H9 (cell line): ENCODE results near the gene RNF227. TPM values are rescaled to one million over a fixed set of nuclear protein-coding genes. Genes with fewer than 3 reads are reported as not detected.

Experiments
- DNase-seq: peaks from one replicate; pipeline ENCODE4 v3.0.0-alpha.2; 2017
- H2AFZ ChIP-seq: one replicate; pipeline ENCODE4 v1.6.1; 2013; ENCODE audit warnings: mild to moderate bottlenecking, low read length, control low read depth, moderate library complexity
- H2AK5ac ChIP-seq: 2 replicates; pipeline ENCODE4 v1.6.1; 2013; ENCODE audit warnings: low read length, control low read depth, mixed read lengths; ENCODE audit not compliant: insufficient read length
- H2BK120ac ChIP-seq: one replicate; pipeline ENCODE4 v1.6.1; 2013; ENCODE audit warnings: low read depth, mild to moderate bottlenecking, low read length, control low read depth, inconsistent platforms; ENCODE audit not compliant: poor library complexity, severe bottlenecking
- H2BK12ac ChIP-seq: 2 replicates; pipeline ENCODE4 v1.6.1; 2013; ENCODE audit warnings: low read length, control low read depth, mixed read lengths, low read depth; ENCODE audit not compliant: insufficient read length
- H2BK15ac ChIP-seq: 2 replicates; pipeline ENCODE4 v1.6.1; 2013; ENCODE audit warnings: low read depth, low read length, control low read depth
- H2BK20ac ChIP-seq: one replicate; pipeline ENCODE4 v1.6.1; 2013; ENCODE audit warnings: low read depth, mild to moderate bottlenecking, low read length, control low read depth, inconsistent platforms; ENCODE audit not compliant: poor library complexity, severe bottlenecking
- H2BK5ac ChIP-seq: 2 replicates; pipeline ENCODE4 v1.6.1; 2013; ENCODE audit warnings: low read length, control low read depth, mixed read lengths; ENCODE audit not compliant: insufficient read length
- H3K14ac ChIP-seq: 2 replicates; pipeline ENCODE4 v1.6.1; 2013; ENCODE audit warnings: low read length, control low read depth; ENCODE audit not compliant: insufficient read depth
- H3K18ac ChIP-seq: 2 replicates; pipeline ENCODE4 v1.6.1; 2013; ENCODE audit warnings: low read depth, mild to moderate bottlenecking, mixed read lengths, low read length, control low read depth; ENCODE audit not compliant: insufficient read length
- H3K23ac ChIP-seq: 2 replicates; pipeline ENCODE4 v1.6.1; 2013; ENCODE audit warnings: low read length, control low read depth, mixed read lengths, low read depth; ENCODE audit not compliant: insufficient read length
- H3K23me2 ChIP-seq: 2 replicates; pipeline ENCODE4 v1.6.1; 2013; ENCODE audit warnings: low read depth, mild to moderate bottlenecking, mixed read lengths, low read length, control low read depth; ENCODE audit not compliant: insufficient read length, poor library complexity, severe bottlenecking
- H3K27ac ChIP-seq: 2 replicates; pipeline ENCODE4 v1.5.1; 2013; ENCODE audit warnings: low read length, control low read depth, mixed read lengths, low read depth; ENCODE audit not compliant: insufficient read length
- H3K27me3 ChIP-seq: 2 replicates; pipeline ENCODE4 v1.6.1; 2013; ENCODE audit warnings: low read length, control low read depth, inconsistent platforms; ENCODE audit not compliant: insufficient read depth
- H3K4ac ChIP-seq: 2 replicates; pipeline ENCODE4 v1.6.1; 2013; ENCODE audit warnings: low read depth, mild to moderate bottlenecking, control low read depth, inconsistent platforms, low read length, moderate library complexity
- H3K4me1 ChIP-seq: 2 replicates; pipeline ENCODE4 v1.6.1; 2013; ENCODE audit warnings: low read length, control low read depth, inconsistent platforms; ENCODE audit not compliant: insufficient read depth
- H3K4me2 ChIP-seq: 2 replicates; pipeline ENCODE4 v1.6.1; 2013; ENCODE audit warnings: low read length, control low read depth, mixed read lengths; ENCODE audit not compliant: insufficient read length, insufficient read depth
- H3K56ac ChIP-seq: 2 replicates; pipeline ENCODE4 v1.6.1; 2013; ENCODE audit warnings: low read depth, mild to moderate bottlenecking, mixed read lengths, low read length, control low read depth; ENCODE audit not compliant: insufficient read length
- H3K79me1 ChIP-seq: 2 replicates; pipeline ENCODE4 v1.6.1; 2013; ENCODE audit warnings: low read depth, mild to moderate bottlenecking, moderate library complexity, low read length, control low read depth, inconsistent platforms; ENCODE audit not compliant: insufficient read depth, poor library complexity, severe bottlenecking
- H3K79me2 ChIP-seq: 2 replicates; pipeline ENCODE4 v1.6.1; 2013; ENCODE audit warnings: low read length, control low read depth, inconsistent platforms; ENCODE audit not compliant: insufficient read depth
- H3K9ac ChIP-seq: 2 replicates; pipeline ENCODE4 v1.6.1; 2013; ENCODE audit warnings: low read length, control low read depth, mixed read lengths; ENCODE audit not compliant: insufficient read length; ENCODE audit errors: extremely low read depth
- H3K9me3 ChIP-seq: one replicate; pipeline ENCODE4 v1.6.1; 2013; ENCODE audit warnings: low read depth, low read length, inconsistent platforms; ENCODE audit not compliant: control insufficient read depth
- H3T11ph ChIP-seq: one replicate; pipeline ENCODE4 v1.6.1; 2013; ENCODE audit warnings: mild to moderate bottlenecking, low read length, control low read depth, inconsistent platforms
- H4K20me1 ChIP-seq: one replicate; pipeline ENCODE4 v1.6.1; 2013; ENCODE audit not compliant: control insufficient read depth, insufficient read length, insufficient read depth
- H4K5ac ChIP-seq: 2 replicates; pipeline ENCODE4 v1.6.1; 2013; ENCODE audit warnings: low read depth, mild to moderate bottlenecking, mixed read lengths, low read length, control low read depth; ENCODE audit not compliant: insufficient read length
- H4K8ac ChIP-seq: replicated peaks from 2 replicates; pipeline ENCODE4 v1.6.1; 2013; ENCODE audit warnings: low read length, control low read depth, mixed read lengths, low read depth; ENCODE audit not compliant: insufficient read length
- H4K91ac ChIP-seq: 2 replicates; pipeline ENCODE4 v1.6.1; 2013; ENCODE audit warnings: low read depth, mild to moderate bottlenecking, moderate library complexity, mixed read lengths, low read length, control low read depth; ENCODE audit not compliant: insufficient read length
- H3K27ac Mint-ChIP-seq, 3 experiments: 2 replicates in 2 of 3; 3 replicates in 1 of 3; pipeline ENCODE4 v1.8.0; 2020 to 2021; ENCODE audit warnings: mixed read lengths in 3 of 3, mild to moderate bottlenecking in 1 of 3, moderate library complexity in 1 of 3
- H3K27me3 Mint-ChIP-seq: 2 replicates; pipeline ENCODE4 v1.8.0; 2021; ENCODE audit warnings: low read depth, mild to moderate bottlenecking, moderate library complexity, mixed read lengths
- H3K36me3 Mint-ChIP-seq, 3 experiments: 2 replicates in 2 of 3; 3 replicates in 1 of 3; pipeline ENCODE4 v1.8.0; 2020 to 2021; ENCODE audit warnings: low read depth in 3 of 3, mixed read lengths in 3 of 3; ENCODE audit not compliant: insufficient read depth in 1 of 3
- H3K4me1 Mint-ChIP-seq, 2 experiments: 2 replicates each; pipeline ENCODE4 v1.8.0; 2020; ENCODE audit warnings: mixed read lengths in 2 of 2
- H3K4me3 Mint-ChIP-seq, 2 experiments: 2 replicates in 1 of 2; 3 replicates in 1 of 2; pipeline ENCODE4 v1.8.0; 2020 to 2021; ENCODE audit warnings: mild to moderate bottlenecking in 2 of 2, mixed read lengths in 2 of 2, moderate library complexity in 1 of 2
- H3K9me3 Mint-ChIP-seq, 2 experiments: 2 replicates in 1 of 2; 3 replicates in 1 of 2; pipeline ENCODE4 v1.8.0; 2020; ENCODE audit warnings: mild to moderate bottlenecking in 2 of 2, mixed read lengths in 2 of 2, moderate library complexity in 1 of 2
- WGBS: extraction: QIAGEN DNeasy Blood & Tissue Kit; methylation state at CpG from one replicate; pipeline ENCODE4 v1.1.7; 2013; ENCODE audit warnings: missing lambda C conversion rate, low lambda C conversion rate, mixed read lengths; ENCODE audit not compliant: insufficient read length; ENCODE audit errors: extremely low coverage; 5-methylcytosine and 5-hydroxymethylcytosine counted together
- total RNA-seq: library from RNA; stranded (reverse); gene quantifications from 2 replicates; pipeline ENCODE4 v1.2.1, GENCODE V29; 2021
- TF ChIP-seq, protein P1 (sequence below): fragments of 200-600 bp; sonication (generic); conservative IDR thresholded peaks from 3 replicates; pipeline ENCODE4 v1.8.0; 2021; ENCODE audit warnings: antibody characterized with exemption, mild to moderate bottlenecking

RNF227 gene
- total RNA-seq, 1 experiment from 2014 or later, result 1.9 TPM

DNA sequence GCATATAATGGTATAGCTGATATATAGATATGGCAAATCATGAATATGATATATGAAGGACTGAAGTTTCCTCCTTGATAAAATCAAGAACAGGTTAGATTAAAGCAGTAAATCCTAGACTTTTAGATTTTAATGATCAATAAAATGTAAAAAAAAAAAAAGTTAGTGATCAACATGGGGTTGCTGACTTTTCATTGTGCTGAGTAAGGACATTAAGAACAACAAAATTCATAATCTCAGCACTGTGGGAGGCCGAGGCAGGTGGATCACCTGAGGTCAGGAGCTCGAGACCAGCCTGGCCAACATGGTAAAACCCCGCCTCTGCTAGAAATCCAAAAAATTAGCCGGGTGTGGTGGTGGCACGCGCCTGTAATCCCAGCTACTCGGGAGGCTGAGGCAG, 37.9 kb downstream of the RNF227 start:
- Histone ChIP-seq H3K18ac (no peak overlapping the region), H3K4me1 (no peaks in the 10 kb centered on the region), H3K56ac (no peak overlapping the region), H4K20me1 (no peaks in the 10 kb centered on the region), H3K79me2 (no peaks in the 10 kb centered on the region), H4K5ac (no peak overlapping the region), H4K91ac (no peak overlapping the region), H2BK15ac (no peak overlapping the region), H2AK5ac (no peak overlapping the region), H2BK5ac (no peak overlapping the region), H3K4ac (no peak overlapping the region), H3K23ac (no peak overlapping the region), H3K14ac (no peak overlapping the region), H3K9ac (no peak overlapping the region), H2BK12ac (no peak overlapping the region), H3K27ac (no peak overlapping the region), H2BK20ac (no peak overlapping the region), H3K9me3 (no peaks in the 10 kb centered on the region), H3K27me3 (no peaks in the 10 kb centered on the region), H3K23me2 (no peaks in the 10 kb centered on the region), H3T11ph (no peak overlapping the region), H3K4me2 (no peak overlapping the region), H2AFZ (no peak overlapping the region), H2BK120ac (no peak overlapping the region), H4K8ac (no peak overlapping the region), H3K79me1 (no peaks in the 10 kb centered on the region)
- H3K4me1 Mint-ChIP-seq, result peaks cover 0 to under 1% of the 10 kb centered on the region in 2 experiments; a peak in 1 of 4 replicates
- peaks cover 0 to 9% (median 0%) of the 10 kb centered on the region in 3 experiments; a peak in 1 of 7 replicates for H3K36me3 Mint-ChIP-seq
- no peak overlapping the region for H3K4me3 Mint-ChIP-seq
- H3K27ac Mint-ChIP-seq, result no peak overlapping the region
- no CpG with 5 or more reads among the region's 7 CpGs for WGBS
- H3K27me3 Mint-ChIP-seq, result no peaks in the 10 kb centered on the region
- DNase-seq, result peak; percentile 3
- TF ChIP-seq, protein P1, sequence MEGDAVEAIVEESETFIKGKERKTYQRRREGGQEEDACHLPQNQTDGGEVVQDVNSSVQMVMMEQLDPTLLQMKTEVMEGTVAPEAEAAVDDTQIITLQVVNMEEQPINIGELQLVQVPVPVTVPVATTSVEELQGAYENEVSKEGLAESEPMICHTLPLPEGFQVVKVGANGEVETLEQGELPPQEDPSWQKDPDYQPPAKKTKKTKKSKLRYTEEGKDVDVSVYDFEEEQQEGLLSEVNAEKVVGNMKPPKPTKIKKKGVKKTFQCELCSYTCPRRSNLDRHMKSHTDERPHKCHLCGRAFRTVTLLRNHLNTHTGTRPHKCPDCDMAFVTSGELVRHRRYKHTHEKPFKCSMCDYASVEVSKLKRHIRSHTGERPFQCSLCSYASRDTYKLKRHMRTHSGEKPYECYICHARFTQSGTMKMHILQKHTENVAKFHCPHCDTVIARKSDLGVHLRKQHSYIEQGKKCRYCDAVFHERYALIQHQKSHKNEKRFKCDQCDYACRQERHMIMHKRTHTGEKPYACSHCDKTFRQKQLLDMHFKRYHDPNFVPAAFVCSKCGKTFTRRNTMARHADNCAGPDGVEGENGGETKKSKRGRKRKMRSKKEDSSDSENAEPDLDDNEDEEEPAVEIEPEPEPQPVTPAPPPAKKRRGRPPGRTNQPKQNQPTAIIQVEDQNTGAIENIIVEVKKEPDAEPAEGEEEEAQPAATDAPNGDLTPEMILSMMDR, result no peak
- H3K9me3 Mint-ChIP-seq, result no peaks in the 10 kb centered on the region
